Kidney epithelial cell (primary cell): ENCODE data around the gene BRMS1. TPM values are rescaled to one million over a fixed set of nuclear protein-coding genes. Genes with fewer than 3 reads are reported as not detected.

Experiments used
- DNase-seq: peaks from one replicate; pipeline ENCODE4 v3.0.0-alpha.2; 2010; ENCODE audit warnings: low read depth
- H3K27me3 ChIP-seq: 2 replicates; pipeline ENCODE4 v1.6.0; 2011; ENCODE audit warnings: low read length; ENCODE audit not compliant: control insufficient read depth, insufficient read depth
- H3K36me3 ChIP-seq: 2 replicates; pipeline ENCODE4 v1.5.1; 2011; ENCODE audit warnings: low read length; ENCODE audit not compliant: control insufficient read depth, insufficient read depth
- H3K4me3 ChIP-seq: 2 replicates; pipeline ENCODE4 v1.5.1; 2011; ENCODE audit warnings: low read depth, mild to moderate bottlenecking, control low read depth, low read length
- total RNA-seq: library from RNA; depleted of rRNA; stranded (reverse); fragments of >200 nt; gene quantifications from 2 replicates; pipeline ENCODE4 v1.2.3, GENCODE V29; 2015
- TF ChIP-seq, protein P1 (sequence below): IDR thresholded peaks from 2 replicates; pipeline ENCODE4 v1.5.1; 2011; ENCODE audit warnings: mild to moderate bottlenecking, moderate library complexity, low read length, control low read depth, inconsistent platforms; ENCODE audit not compliant: insufficient read depth, poor library complexity, severe bottlenecking

BRMS1 gene
- total RNA-seq, 1 donor from 2014 or later, result 84.9 TPM

DNA sequence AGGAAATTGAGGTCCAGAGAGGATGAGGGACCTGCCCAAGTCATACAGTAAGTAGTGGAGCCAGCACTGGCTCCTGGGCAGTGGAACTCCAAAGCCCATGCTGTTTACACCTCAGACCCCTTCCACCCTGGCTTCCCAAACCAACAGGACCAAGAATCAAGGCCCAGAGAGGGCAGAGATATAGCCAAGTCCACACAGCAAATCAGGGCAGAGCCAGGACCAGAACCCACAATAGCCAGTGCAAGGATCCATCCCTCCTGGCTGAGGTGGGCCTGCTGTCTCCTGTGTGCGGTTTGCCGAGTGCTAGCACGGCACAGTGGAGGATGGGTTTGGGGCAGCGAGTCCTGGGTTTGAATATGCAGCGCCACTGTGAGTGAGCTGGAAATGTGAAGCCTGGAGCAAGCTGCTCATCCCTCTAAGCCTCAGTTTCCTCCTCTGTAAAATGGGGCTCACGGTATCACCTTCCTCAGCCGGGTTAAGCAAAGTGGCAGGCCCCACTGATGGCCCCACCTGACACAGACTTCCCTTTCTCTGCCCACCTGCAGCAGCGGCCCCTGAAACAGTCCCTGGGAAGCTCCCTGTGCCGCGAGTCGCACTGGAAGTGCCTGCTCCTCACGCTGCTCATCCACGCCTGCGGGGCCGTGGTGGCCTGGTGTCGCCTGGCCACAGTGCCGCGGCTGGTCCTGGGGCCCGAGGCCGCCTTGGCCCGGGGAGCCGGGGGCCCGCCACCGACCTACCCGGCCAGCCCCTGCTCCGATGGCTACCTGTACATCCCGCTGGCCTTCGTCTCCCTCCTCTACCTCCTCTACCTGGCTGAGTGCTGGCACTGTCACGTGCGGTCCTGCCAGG lies 50.9 kb downstream of the BRMS1 start:
- Histone ChIP-seq H3K36me3 (no peaks in the 10 kb centered on the region), H3K27me3 (peaks cover 36% of the 10 kb centered on the region), H3K4me3 (no peak overlapping the region)
- TF ChIP-seq, protein P1, sequence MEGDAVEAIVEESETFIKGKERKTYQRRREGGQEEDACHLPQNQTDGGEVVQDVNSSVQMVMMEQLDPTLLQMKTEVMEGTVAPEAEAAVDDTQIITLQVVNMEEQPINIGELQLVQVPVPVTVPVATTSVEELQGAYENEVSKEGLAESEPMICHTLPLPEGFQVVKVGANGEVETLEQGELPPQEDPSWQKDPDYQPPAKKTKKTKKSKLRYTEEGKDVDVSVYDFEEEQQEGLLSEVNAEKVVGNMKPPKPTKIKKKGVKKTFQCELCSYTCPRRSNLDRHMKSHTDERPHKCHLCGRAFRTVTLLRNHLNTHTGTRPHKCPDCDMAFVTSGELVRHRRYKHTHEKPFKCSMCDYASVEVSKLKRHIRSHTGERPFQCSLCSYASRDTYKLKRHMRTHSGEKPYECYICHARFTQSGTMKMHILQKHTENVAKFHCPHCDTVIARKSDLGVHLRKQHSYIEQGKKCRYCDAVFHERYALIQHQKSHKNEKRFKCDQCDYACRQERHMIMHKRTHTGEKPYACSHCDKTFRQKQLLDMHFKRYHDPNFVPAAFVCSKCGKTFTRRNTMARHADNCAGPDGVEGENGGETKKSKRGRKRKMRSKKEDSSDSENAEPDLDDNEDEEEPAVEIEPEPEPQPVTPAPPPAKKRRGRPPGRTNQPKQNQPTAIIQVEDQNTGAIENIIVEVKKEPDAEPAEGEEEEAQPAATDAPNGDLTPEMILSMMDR, result no peak
- no peak for DNase-seq

DNA sequence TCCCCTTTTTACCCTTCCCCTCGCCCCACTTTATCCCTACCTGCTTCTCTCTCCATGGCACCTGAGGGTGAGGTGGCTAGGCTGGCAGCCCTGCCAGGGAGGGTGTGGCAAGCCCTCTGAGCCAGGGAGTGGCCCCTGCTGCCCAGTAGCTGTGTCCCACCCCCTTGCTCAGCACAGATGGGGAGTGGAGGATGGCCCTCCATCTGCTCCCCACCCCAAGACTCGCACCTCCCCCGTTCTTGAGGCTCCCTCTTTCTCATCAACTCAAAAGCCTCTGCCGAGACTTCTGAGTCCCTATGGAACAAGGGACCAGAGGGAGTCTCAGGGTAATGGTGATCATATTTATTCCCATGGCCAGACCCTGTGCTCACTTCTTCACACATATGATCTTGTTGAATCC lies 51.6 kb downstream of the BRMS1 start:
- Histone ChIP-seq H3K27me3 (peaks cover 36% of the 10 kb centered on the region), H3K36me3 (no peaks in the 10 kb centered on the region), H3K4me3 (no peak overlapping the region)
- TF ChIP-seq, protein P1, result no peak
- DNase-seq, result no peak

DNA sequence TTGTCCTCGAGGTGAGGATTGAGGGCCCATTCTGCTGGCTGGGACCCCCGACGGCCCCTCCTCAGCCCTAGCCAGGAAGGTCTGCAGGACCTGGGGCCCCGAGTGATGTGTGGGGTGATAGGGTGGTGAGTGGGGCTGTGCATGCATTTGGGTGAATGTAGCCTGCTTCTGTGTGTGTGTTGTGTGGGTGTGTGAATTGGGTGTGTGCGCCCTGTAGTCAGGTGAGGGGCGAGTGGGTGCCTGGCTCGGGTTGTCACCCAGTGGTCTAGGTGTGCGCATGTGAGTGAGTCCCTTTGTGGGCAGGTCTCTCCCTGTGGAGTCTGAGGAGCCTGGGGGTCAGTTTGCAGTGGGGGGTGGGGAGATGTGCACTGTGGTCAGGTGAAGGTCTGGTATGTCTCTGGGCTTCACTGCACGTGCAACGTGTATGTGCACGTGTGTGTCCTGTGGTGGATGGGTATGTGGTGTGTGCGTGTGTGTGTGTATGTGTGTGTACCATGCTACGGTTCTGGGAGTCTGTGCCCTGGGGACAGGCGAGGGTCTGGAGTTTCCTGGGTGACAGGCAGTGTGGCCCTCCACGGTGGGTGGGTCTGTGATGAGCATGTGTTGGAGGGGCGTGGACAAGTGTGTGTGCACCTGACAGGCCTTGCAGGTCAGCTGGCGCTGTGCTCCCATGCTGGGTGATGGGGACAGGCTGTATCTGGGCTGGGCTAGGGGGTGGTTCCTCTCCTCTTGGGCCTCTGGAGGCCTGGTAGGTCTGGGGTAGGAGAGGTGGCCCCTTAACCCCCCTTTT lies 52.2 kb downstream of the BRMS1 start:
- Histone ChIP-seq H3K36me3 (no peaks in the 10 kb centered on the region), H3K27me3 (peaks cover 36% of the 10 kb centered on the region), H3K4me3 (peak overlapping the region; percentile 42)
- TF ChIP-seq, protein P1, result no peak
- DNase-seq, result no peak

DNA sequence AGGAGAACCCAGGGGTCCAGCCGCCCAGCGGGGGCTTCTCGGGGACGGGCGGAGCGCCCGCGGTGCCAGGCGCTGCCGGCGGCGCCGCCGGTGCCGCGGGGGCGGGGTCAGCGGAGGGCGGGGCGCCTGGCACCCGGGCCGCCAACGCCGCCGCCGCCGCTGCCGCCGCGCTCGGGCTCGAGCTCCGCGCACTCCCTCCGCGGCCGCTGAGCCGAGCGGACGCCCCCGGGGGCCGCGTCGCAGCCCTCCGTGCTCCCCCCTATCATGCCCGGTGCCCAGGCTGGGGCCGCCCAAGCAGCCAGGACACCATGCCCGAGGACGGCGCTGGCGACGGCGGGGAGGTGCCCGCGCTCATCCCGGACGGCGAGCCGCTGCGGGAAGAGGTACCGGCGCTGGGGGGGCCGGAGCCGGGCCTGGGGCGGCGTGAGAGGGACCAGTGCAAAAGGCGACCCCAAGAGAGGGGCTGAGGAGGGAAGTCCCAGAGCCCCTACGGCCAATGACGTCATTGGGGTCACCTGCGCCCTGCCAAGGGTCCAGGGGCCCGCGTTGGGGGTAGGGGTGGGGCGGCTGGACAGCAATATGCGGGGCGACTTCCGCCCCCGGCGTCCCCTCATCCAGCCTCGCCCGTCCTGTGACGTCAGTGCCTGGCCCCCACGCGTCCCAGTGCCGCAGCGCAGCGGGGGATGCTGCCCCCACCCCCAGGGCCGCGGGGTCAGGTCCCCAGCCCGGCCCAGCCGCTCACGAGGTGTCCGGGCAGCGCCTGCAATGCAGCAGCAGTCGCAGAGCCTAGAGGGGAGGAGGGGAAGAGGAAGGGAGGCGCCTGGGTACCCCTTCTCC lies 53.0 kb downstream of the BRMS1 start, which contains the start of gene TMEM151A:
TMEM151A (plus strand) TSS at position 189 of the 837 bp plus-strand sequence; CDS start at position 309, 120 bp downstream.
- peaks cover 34% of the 10 kb centered on the region for H3K27me3 ChIP-seq
- H3K36me3 ChIP-seq, result no peaks in the 10 kb centered on the region
- no peak for DNase-seq
- H3K4me3 ChIP-seq, result peak within 1 kb of the TSS; percentile 42
- TF ChIP-seq, protein P1, result no peak

DNA sequence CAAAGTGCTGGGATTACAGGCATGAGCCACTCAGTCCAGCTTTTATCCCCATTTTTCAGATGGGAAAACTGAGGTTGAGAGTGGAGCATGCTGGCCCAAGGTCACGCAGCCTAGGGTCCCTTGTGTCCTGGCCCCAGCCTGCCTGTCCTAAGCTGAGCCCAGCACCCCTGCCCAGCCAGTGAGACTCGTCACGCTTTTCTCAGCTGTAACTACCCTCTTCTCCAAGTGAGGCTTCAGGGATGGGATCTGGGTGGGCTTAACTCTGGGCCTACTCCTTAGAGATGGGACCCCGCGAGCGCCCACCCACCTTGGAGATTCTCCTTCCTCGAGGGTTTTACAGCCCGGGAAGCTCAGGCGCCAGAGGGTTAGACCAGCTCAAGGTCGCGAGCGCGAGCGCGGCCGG lies 53.6 kb downstream of the BRMS1 start:
- TF ChIP-seq, protein P1, result no peak
- no peak overlapping the region for H3K4me3 ChIP-seq
- peaks cover 31% of the 10 kb centered on the region for H3K27me3 ChIP-seq
- H3K36me3 ChIP-seq, result no peaks in the 10 kb centered on the region
- no peak for DNase-seq
